ENCODE measurements around the gene FAM3C. TPM values are rescaled to one million over a fixed set of nuclear protein-coding genes. Genes with fewer than 3 reads are reported as not detected.

FAM3C gene
- total and polyA plus RNA-seq, 10 of the 15 experiments (the other 5 are each of a cell fraction or from before 2014, with no cell fraction given): 11.0 to 110 (median 27.8) TPM

GRCh38 chr7:121395494-121395960 is 581 bp downstream of the FAM3C start:
- H3K79me2 ChIP-seq (ENCODE audit: control insufficient read depth, insufficient read depth, low read length): peaks cover 53% of the 10 kb centered on the region
- in situ Hi-C loops (cut with MboI): loop anchor here (25.0 kb wide), 1 partner anchor 983 kb away; no protein-coding TSS in a partner anchor
- under 1% methylated on average over 26 of the region's 30 CpGs for WGBS (ENCODE audit: insufficient coverage, insufficient replicate concordance, low lambda C conversion rate, missing lambda C conversion rate)
- H3K36me3 ChIP-seq (ENCODE audit: control insufficient read depth in 2 of 2, insufficient read depth in 2 of 2, low read length in 1 of 2): no peaks in the 10 kb centered on the region
- ChIA-PET CTCF (interaction anchor here (0.8 to 6.6 kb wide), 23 partner anchors 10 to 599 kb away, joined by 3 to 166 read pairs (median 6); no protein-coding TSS in a partner anchor), SMC1A (ENCODE audit: uncharacterized antibody, unreplicated experiment) (interaction anchor here (0.9 to 8.4 kb wide), 14 partner anchors 10 to 268 kb away, joined by 3 to 135 read pairs (median 12); no protein-coding TSS in a partner anchor), POLR2A (interaction anchor here (0.6 to 5.8 kb wide), 15 partner anchors 10 to 632 kb away, joined by 3 to 52 read pairs (median 3); no protein-coding TSS in a partner anchor), RAD21 (ENCODE audit: unreplicated experiment) (interaction anchor here (0.9 to 6.5 kb wide), 21 partner anchors 12 to 152 kb away, joined by 3 to 208 read pairs (median 4); no protein-coding TSS in a partner anchor)
- peaks cover 9% of the 10 kb centered on the region for H3K4me1 ChIP-seq (ENCODE audit: control insufficient read depth, insufficient read depth, low read length)
- DNase-seq (ENCODE audit: low read depth, low spot score) (no peak), ATAC-seq (peak; percentile 60), FAIRE-seq (no peak)
- peak overlapping the region; percentile 56 for H2AFZ ChIP-seq (ENCODE audit: control insufficient read depth, low read depth, low read length)
- intact Hi-C loops (cut with micrococcal nuclease; ENCODE audit: unreplicated experiment): no loop called here
- peak overlapping the region; percentile 85 for H3K9ac ChIP-seq (ENCODE audit: control insufficient read depth, insufficient read depth, low read length)
- no peaks in the 10 kb centered on the region for H3K27me3 ChIP-seq (replicated peaks in 1 of 2; ENCODE audit: control insufficient read depth in 2 of 2, insufficient read depth in 2 of 2, low read length in 1 of 2)
- H3K4me2 ChIP-seq (ENCODE audit: control insufficient read depth, insufficient read depth): peak overlapping the region; percentile 75
- BruUV-seq (replicated peaks): no TSS peak
- H3K27ac ChIP-seq (ENCODE audit: control insufficient read depth, insufficient read depth): peak overlapping the region; percentile 66
- peaks cover 1% of the 10 kb centered on the region; the same call in 1 of the 3 replicates for H3K9me3 ChIP-seq (replicated peaks; ENCODE audit: control insufficient read depth, insufficient read depth, low read length)
- H3K4me3 ChIP-seq: peak overlapping the region; percentile 69
- no peaks in the 10 kb centered on the region for H4K20me1 ChIP-seq (ENCODE audit: control insufficient read depth, insufficient read depth)
- TF ChIP-seq NFYB (IDR thresholded peaks at IDR 0.05; ENCODE audit: insufficient read depth, low read depth, low read length) (no peak), SMC3 (IDR thresholded peaks at IDR 0.05; ENCODE audit: borderline replicate concordance, low read length) (no peak; the same call in 1 of the 2 replicates), SP1 (IDR thresholded peaks at IDR 0.05; ENCODE audit: low read depth, low read length) (no peak), BACH1 (IDR thresholded peaks at IDR 0.05; ENCODE audit: borderline replicate concordance) (0 out of 2 replicates have a peak, but pooled peaks have one; percentile 17), GATAD2B (conservative IDR thresholded peaks at IDR 0.05; ENCODE audit: low read depth) (no peak), POU2F2 (IDR thresholded peaks at IDR 0.05; ENCODE audit: borderline replicate concordance, low read depth, low read length) (no peak), ZNF207 (IDR thresholded peaks at IDR 0.05; ENCODE audit: borderline replicate concordance) (no peak), SUZ12 (IDR thresholded peaks at IDR 0.05; ENCODE audit: unreplicated experiment) (no peak), TBL1XR1 (IDR thresholded peaks at IDR 0.05; ENCODE audit: low read depth, low read length) (no peak), NFYA (IDR thresholded peaks at IDR 0.05; ENCODE audit: borderline replicate concordance, low read depth, low read length) (no peak), SUPT20H (IDR thresholded peaks at IDR 0.05; ENCODE audit: borderline replicate concordance, control insufficient read depth, low read depth, low read length) (no peak), ASH2L (IDR thresholded peaks at IDR 0.05; ENCODE audit: borderline replicate concordance, low read depth) (peak; percentile 50; the same call in 1 of the 2 replicates), CEBPZ (IDR thresholded peaks at IDR 0.05; ENCODE audit: low read depth, low read length) (no peak), ZNF384 (IDR thresholded peaks at IDR 0.05; ENCODE audit: borderline replicate concordance, low read depth, low read length) (no peak; the same call in 1 of the 2 replicates), USF1 (IDR thresholded peaks at IDR 0.05; ENCODE audit: borderline replicate concordance, extremely low read length, insufficient read depth, low read depth, low read length) (no peak), MYC (IDR thresholded peaks at IDR 0.05; ENCODE audit: insufficient read depth, insufficient read length, insufficient replicate concordance, low read length, severe bottlenecking) (no peak), CREB1 (IDR thresholded peaks at IDR 0.05; ENCODE audit: low read depth) (no peak), STAT3 (IDR thresholded peaks at IDR 0.05; ENCODE audit: low read depth, low read length) (no peak), NRF1 (conservative IDR thresholded peaks at IDR 0.05; ENCODE audit: low read depth, low read length) (no peak), BCL11A (IDR thresholded peaks at IDR 0.05; ENCODE audit: low read depth, low read length) (no peak)

Measured in GM12878 (cell line).